H54 (cell line): ENCODE measurements around the gene DOCK4.
"Not testable (repeated sequence)": the region's sequence is repeated elsewhere in the genome, so short reads cannot be mapped to it uniquely, and the experiment has no call there.

Experiments used
- DNase-seq: peaks from one replicate; pipeline ENCODE4 v3.0.0; 2011; ENCODE audit warnings: low spot score, mixed read lengths; ENCODE audit not compliant: insufficient read length
- FAIRE-seq: peaks from 3 replicates; lab custom pipeline; 2011; peaks lifted over from hg19 to GRCh38; lab: Jason Lieb, UNC
- POLR2A ChIP-seq: IDR thresholded peaks from 2 replicates; pipeline ENCODE4 v1.6.1; 2011; ENCODE audit warnings: low read depth, mild to moderate bottlenecking, low read length

DOCK4 gene, protein sequence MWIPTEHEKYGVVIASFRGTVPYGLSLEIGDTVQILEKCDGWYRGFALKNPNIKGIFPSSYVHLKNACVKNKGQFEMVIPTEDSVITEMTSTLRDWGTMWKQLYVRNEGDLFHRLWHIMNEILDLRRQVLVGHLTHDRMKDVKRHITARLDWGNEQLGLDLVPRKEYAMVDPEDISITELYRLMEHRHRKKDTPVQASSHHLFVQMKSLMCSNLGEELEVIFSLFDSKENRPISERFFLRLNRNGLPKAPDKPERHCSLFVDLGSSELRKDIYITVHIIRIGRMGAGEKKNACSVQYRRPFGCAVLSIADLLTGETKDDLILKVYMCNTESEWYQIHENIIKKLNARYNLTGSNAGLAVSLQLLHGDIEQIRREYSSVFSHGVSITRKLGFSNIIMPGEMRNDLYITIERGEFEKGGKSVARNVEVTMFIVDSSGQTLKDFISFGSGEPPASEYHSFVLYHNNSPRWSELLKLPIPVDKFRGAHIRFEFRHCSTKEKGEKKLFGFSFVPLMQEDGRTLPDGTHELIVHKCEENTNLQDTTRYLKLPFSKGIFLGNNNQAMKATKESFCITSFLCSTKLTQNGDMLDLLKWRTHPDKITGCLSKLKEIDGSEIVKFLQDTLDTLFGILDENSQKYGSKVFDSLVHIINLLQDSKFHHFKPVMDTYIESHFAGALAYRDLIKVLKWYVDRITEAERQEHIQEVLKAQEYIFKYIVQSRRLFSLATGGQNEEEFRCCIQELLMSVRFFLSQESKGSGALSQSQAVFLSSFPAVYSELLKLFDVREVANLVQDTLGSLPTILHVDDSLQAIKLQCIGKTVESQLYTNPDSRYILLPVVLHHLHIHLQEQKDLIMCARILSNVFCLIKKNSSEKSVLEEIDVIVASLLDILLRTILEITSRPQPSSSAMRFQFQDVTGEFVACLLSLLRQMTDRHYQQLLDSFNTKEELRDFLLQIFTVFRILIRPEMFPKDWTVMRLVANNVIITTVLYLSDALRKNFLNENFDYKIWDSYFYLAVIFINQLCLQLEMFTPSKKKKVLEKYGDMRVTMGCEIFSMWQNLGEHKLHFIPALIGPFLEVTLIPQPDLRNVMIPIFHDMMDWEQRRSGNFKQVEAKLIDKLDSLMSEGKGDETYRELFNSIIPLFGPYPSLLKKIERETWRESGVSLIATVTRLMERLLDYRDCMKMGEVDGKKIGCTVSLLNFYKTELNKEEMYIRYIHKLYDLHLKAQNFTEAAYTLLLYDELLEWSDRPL (N-terminal part only)

DNA sequence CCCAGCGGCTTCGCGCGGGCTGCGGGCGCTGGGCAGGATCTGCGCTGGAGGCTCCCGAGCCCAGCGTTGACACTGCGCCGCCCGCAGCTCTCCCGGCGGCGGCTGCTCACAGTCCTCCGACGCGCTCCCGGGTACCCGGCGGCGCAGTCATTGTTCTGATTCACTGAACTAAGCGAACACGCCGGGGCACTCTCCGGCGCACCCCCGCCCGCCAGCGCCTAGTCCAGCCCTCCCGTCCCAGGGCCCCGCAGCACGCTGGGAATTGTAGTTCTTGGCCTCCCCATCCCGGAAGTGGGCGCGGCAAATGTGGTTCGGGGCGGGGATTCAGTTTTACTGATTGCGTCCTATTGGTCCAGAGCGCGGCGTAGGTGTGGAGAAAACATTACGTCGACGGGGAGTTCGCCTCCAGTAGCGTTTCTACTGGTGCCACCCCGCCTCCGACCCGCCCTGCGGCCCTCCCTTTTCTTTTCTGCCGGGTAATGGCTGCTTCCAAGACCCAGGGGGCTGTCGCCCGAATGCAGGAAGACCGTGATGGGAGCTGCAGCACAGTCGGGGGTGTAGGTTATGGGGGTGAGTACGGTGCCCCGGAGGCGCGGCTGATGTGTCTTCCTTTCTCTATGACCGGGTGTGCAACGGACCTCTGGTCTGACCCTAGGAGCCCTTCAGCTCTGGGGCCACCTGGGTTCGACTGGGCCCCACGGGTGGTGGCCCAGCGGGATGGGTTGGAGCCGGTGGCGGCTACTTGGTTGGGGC, at the start of gene DOCK4, which contains the start of gene ZNF277:
DOCK4 (minus strand) TSS at position 162 of the 753 bp plus-strand sequence. CDS start 261 bp downstream, outside the sequence.
ZNF277 (plus strand) TSS at position 458 of the 753 bp plus-strand sequence; CDS start at position 480, 22 bp downstream.
- TF ChIP-seq POLR2A: peak; percentile 47
- FAIRE-seq: peak; percentile 96
- peak; percentile 77 for DNase-seq

DNA sequence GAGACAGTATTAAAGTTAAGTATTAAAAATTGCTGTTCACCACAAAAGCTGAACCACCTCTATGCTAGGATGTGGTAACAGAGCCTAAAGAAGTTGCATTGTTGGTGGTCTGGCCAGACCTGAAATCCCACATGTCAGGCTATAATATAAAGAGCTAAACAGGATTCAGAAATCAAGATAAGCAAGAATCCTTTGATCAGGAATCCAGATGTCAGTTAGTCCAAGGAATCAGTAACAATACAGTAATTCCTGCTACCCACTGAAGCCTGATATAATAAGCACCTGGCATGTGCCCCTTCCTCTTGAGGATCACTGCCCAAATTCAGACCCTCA, 49.2 kb upstream of the DOCK4 start:
- DNase-seq (no peak), FAIRE-seq (no peak)
- no peak for TF ChIP-seq POLR2A

DNA sequence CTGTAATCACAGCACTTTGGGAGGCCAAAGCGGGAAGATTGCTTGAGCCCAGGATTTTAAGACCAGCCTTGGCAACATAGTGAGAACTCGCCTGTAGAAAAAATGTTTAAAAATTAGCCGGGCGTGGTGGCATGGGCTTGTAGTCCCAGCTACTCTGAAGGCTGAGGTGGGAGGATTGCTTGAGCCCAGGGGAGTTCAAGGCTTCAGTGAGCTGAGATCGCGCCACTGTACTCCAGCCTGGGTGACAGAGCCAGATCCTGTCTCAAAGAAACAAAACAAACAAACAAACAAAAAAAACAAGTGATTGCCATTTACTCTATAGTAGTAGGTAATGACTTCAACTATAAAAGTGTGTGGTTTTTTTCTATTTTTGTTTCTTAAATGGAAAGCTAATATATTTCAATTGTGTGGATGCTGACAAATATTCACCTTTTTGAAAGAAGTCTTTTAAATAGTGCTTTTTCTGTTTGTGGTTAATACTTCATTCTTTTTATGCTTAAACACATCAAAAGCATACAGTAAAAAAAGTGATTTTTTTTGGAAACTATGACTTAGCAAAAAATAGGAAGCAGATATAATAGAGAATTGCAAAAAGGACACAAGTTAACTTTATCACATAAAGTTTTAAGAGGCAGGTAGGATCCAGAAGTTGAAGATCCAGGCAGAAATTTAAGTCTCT, 48.6 kb upstream of the DOCK4 start:
- no peak for FAIRE-seq
- no peak for TF ChIP-seq POLR2A

DNA sequence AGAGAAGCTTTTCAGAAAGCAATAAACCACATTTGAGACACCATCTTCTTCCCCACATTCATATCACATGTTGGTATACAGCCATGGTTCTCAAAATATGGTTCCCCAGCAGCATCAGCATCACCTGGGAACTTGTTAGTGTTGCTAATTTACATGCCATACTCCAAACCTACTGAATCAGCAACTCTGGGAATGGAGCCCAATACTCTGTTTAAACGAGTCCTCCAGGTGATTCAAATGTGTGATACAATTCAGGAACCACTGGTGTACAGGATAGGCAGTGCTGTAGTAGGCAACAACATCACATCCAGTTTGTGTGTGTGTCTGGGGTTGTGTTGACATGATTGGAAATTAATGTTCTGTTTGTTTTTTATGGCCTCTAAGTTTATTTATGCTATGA, 48.0 kb upstream of the DOCK4 start:
- peak; percentile 72 for FAIRE-seq
- TF ChIP-seq POLR2A: no peak
- no peak for DNase-seq

More for the DNA sequence above, 48.6 kb upstream of the DOCK4 start:
- no peak for DNase-seq

DNA sequence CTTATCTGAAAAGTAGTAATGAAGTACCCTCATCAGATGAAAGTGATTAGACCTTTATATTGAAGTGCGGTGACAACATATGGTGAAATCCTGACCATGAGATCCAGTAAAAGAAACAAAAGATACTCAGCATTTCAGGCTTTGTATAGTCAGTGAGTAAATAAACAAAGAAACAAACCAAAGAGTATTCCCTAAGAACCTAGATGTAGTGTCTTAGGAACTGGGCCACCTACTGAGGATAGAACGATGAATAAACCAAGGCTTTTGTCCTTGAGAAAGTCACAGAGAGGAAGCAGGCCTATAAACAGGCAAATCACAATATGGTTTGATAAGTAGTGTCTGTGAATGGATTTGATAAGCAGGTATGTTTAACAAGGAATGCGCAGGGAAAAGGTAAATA, 46.5 kb upstream of the DOCK4 start:
- no peak for TF ChIP-seq POLR2A
- DNase-seq: no peak
- FAIRE-seq: no peak

DNA sequence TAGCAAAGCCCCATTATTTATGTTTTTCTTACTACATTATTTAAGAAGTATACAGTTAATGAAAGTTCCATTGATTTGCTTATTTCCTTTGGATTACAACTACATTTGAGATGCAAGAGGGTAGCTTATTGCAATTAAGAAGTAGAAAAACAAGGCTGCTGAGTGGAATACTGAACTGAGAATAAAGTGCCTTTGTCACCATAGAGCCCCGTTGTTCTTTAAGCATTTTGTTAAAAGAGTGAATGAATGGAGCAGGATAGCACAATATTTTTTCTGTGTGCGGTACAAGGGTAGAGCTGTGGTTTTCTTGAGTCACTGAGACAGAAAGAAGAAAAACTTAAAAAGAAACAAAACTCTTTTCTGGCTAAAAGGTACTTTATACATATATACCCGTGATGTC, 45.9 kb upstream of the DOCK4 start:
- no peak for DNase-seq
- no peak for TF ChIP-seq POLR2A
- FAIRE-seq: no peak

DNA sequence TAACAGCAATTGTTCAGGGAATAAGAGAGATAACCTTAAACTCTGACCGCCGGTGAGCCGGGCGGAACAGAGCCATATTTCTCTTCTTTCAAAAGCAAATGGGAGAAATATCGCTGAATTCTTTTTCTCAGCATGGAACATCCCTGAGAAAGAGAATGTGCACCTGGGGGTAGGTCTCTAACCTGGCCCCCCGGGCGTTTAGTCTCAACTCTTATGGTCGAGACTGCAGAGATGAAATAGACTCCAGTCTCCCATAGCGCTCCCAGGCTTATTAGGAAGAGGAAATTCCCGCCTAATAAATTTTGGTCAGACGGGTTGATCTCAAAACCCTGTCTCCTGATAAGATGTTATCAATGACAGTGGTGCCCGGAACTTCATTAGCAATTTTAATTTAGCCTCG, 43.8 kb upstream of the DOCK4 start:
- not testable (repeated sequence) for DNase-seq, FAIRE-seq

DNA sequence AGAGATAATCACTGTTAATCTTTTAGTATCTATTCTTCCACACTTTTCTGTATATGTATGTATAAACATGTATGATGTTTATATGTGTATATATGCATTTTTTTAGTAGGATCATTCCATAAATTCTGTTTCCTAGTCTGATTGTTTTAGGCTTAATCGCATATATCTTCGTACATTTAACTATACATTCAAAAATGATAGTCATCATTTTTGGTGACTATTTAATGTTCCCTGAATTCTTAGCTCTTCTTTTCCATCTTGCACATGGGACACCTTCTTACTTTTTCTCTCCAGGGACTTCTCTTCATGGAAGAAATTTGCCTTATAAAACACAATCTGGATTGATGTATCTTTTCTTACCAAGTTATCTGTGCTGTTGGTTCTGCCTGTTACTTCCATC, 42.4 kb upstream of the DOCK4 start:
- DNase-seq (no peak), FAIRE-seq (no peak)
- no peak for TF ChIP-seq POLR2A

DNA sequence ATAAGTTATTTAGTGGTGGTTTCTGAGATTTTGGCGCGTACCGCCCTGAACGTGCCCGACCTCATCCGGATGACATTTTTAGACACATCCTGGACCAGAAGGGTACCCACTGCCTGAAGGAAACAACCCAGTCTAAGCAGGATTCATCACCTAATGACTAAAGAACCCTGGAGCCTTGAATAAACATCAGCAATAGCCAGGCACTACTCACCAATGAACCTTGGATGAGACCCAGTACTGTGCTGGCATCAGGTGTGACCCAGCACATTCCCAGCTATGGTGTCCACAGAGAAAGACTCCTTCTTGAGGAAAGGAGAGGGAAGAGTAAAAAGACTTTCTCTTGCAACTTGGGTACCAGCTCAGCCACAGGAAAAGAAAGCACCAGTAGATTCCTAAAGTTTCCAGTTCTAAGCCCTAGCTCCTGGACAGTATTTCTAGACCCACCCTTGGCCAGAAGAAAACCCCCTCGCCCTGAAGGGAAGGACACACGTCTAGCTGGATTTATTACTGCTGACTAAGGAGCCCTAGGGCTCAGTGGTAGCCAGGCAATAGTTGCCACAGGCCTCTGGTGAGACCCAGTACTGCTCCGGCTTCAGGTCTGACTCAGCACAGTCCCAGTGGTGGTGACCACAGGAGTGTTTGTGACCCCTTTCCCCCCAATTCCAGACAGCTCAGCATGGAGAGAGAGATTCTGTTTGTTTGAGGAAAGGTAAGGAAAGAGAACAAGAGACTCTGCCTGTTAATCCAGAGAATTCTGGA, 32.8 kb upstream of the DOCK4 start:
- TF ChIP-seq POLR2A: no peak

DNA sequence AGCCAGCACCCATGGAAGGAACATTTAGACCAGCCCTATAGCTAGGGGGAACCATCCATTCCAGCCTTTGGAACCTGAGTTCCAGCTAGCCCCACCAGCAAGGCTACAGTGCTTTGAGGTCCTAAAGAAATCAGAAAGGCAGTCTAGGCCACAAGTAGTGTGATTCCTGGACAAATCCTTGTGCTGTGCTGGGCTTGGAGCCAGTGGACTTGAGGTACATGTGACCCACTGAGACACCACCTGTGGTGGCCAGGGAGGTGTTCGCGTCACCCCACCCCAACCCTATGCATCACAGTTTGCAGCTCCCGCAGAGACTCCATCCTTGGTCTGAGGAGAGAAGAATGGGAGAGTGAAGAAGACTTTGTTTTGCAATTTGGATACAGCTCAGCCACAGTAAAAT, 32.1 kb upstream of the DOCK4 start:
- FAIRE-seq: peak; percentile 53
- DNase-seq: no peak
- no peak for TF ChIP-seq POLR2A

More for the DNA sequence above, 32.8 kb upstream of the DOCK4 start:
- peak; percentile 31 for DNase-seq
- FAIRE-seq: peak; percentile 99

DNA sequence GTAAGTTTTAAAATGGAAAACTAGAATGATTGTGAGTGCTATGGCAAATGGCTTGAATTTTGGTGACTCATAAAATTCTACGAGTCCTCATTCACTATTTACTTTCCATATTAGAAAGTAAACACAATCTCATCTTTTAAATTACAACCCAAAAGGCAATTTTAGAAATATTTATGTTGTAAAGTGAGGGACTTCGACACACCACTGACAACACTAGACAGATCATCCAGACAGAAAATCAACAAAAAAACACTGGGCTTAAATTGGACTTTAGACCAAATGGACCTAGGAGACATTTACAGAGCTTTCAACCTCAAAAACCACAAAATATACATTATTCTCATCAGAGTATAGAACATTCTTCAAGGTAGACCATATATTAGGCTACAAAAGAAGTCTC, 30.4 kb upstream of the DOCK4 start:
- no peak for DNase-seq
- no peak for FAIRE-seq
- TF ChIP-seq POLR2A: no peak

DNA sequence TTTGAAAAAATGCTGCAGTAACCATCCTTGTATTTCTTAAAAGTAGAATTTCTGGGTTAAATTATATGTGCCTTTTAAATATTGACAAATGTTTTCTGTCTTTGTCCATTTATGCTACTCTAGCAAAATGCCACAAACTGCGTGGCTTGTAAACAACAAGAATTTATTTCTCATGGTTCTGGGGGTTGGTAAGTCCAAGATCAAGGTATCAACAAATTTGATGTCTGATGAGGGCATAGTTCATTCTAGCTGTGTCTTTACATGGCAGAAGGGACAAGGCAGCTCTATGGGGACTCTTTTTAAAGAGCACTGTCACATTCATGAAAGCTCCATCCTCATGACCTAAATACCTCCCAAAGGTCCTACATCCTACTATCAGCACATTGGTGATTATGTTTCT, 27.9 kb upstream of the DOCK4 start:
- TF ChIP-seq POLR2A: no peak
- DNase-seq (no peak), FAIRE-seq (no peak)
